SK-N-SH (cell line): ENCODE measurements around the gene BIRC5.

ENCODE experiments used
- CTCF ChIP-seq: fragments of 200-600 bp; sonication (generic); IDR thresholded peaks from 2 replicates; pipeline ENCODE4 v1.6.1; 2017; ENCODE audit warnings: antibody characterized with exemption, mild to moderate bottlenecking, moderate library complexity
- GABPA ChIP-seq: IDR thresholded peaks from 2 replicates; pipeline ENCODE4 v1.4.0; 2012; ENCODE audit warnings: low read depth, mild to moderate bottlenecking
- RAD21 ChIP-seq: IDR thresholded peaks from 2 replicates; pipeline ENCODE4 v1.6.1; 2012; ENCODE audit warnings: mild to moderate bottlenecking, low read length
- TF ChIP-seq, protein P1 (sequence below): fragments of 150-350 bp; IDR thresholded peaks from 2 replicates; pipeline ENCODE4 v1.6.1; 2017; ENCODE audit warnings: antibody characterized with exemption, low read length, low read depth, borderline replicate concordance

GRCh38 chr17:78206298-78206697 is 7.8 kb upstream of the BIRC5 start:
- TF ChIP-seq CTCF: peak; percentile 16; the same call in 1 of the 2 replicates
- TF ChIP-seq RAD21: no peak
- TF ChIP-seq, protein P1, sequence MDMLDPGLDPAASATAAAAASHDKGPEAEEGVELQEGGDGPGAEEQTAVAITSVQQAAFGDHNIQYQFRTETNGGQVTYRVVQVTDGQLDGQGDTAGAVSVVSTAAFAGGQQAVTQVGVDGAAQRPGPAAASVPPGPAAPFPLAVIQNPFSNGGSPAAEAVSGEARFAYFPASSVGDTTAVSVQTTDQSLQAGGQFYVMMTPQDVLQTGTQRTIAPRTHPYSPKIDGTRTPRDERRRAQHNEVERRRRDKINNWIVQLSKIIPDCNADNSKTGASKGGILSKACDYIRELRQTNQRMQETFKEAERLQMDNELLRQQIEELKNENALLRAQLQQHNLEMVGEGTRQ: no peak
- no peak for TF ChIP-seq GABPA
